CD14-positive monocyte (primary cell): ENCODE data around the gene TGFBRAP1. TPM values are rescaled to one million over a fixed set of nuclear protein-coding genes. Genes with fewer than 3 reads are reported as not detected.
A peak's percentile ranks its signal among the peaks of the same experiment; 100 is the strongest.

Experiments
- DNase-seq, 3 donors: peaks; one replicate each; pipeline ENCODE4 v3.0.0-alpha.2; 2011 to 2022
- H2AFZ ChIP-seq: 2 replicates; pipeline ENCODE4 v1.6.0; 2012; ENCODE audit warnings: mild to moderate bottlenecking, low read depth, low read length, inconsistent platforms; ENCODE audit not compliant: insufficient read depth, poor library complexity, severe bottlenecking
- H3K27ac ChIP-seq, 2 donors: 1 replicate in 1 of 2; 2 replicates in 1 of 2; pipeline ENCODE4 v1.5.1; 2012 to 2013; ENCODE audit warnings: low read length in 2 of 2, control low read depth in 1 of 2, inconsistent platforms in 1 of 2, low read depth in 1 of 2, mild to moderate bottlenecking in 1 of 2
- H3K27me3 ChIP-seq, 2 donors: one replicate each; pipeline versions ENCODE4 v1.6.0 to v1.6.1; 2011 to 2013; ENCODE audit warnings: low read length in 2 of 2; ENCODE audit not compliant: control insufficient read depth in 2 of 2, insufficient read depth in 2 of 2
- H3K36me3 ChIP-seq, 2 donors: replicated peaks in 1 of 2; 1 replicate in 1 of 2; 2 replicates in 1 of 2; pipeline versions ENCODE4 v1.5.1 to v1.6.1; 2012 to 2013; ENCODE audit warnings: low read length in 2 of 2, control low read depth in 1 of 2, inconsistent platforms in 1 of 2, mild to moderate bottlenecking in 1 of 2; ENCODE audit not compliant: insufficient read depth in 2 of 2, control insufficient read depth in 1 of 2
- H3K4me1 ChIP-seq, 2 donors: 1 replicate in 1 of 2; 2 replicates in 1 of 2; pipeline versions ENCODE4 v1.5.1 to v1.6.1; 2012 to 2013; ENCODE audit warnings: low read length in 2 of 2, control low read depth in 1 of 2, inconsistent platforms in 1 of 2, mild to moderate bottlenecking in 1 of 2, moderate library complexity in 1 of 2; ENCODE audit not compliant: insufficient read depth in 2 of 2, control insufficient read depth in 1 of 2
- H3K4me2 ChIP-seq: replicated peaks from 2 replicates; pipeline ENCODE3; 2012; ENCODE audit warnings: low read length, moderate library complexity, mild to moderate bottlenecking; ENCODE audit not compliant: poor library complexity, severe bottlenecking; ENCODE audit errors: extremely low read depth
- H3K4me3 ChIP-seq, 3 experiments: fragments of 200-600 bp in 1 of 3; sonication (generic) in 1 of 3; replicated peaks in 1 of 3; 1 replicate in 2 of 3; 2 replicates in 1 of 3; pipeline ENCODE4 v1.5.1; 2011 to 2013; ENCODE audit warnings: low read length in 3 of 3, mild to moderate bottlenecking in 3 of 3, control low read depth in 2 of 3, low read depth in 2 of 3, inconsistent platforms in 1 of 3, moderate library complexity in 1 of 3
- H3K79me2 ChIP-seq: 2 replicates; pipeline ENCODE4 v1.6.0; 2012; ENCODE audit warnings: mild to moderate bottlenecking, control low read depth, inconsistent platforms, low read length, moderate library complexity; ENCODE audit not compliant: insufficient read depth
- H3K9ac ChIP-seq: 2 replicates; pipeline ENCODE4 v1.6.0; 2017; ENCODE audit warnings: low read length, mild to moderate bottlenecking; ENCODE audit not compliant: insufficient read depth, poor library complexity, severe bottlenecking
- H3K9me3 ChIP-seq, 2 donors: replicated peaks in 1 of 2; 1 replicate in 1 of 2; 2 replicates in 1 of 2; pipeline versions ENCODE4 v1.5.1 to v1.6.1; 2012 to 2013; ENCODE audit warnings: low read length in 2 of 2, control low read depth in 1 of 2; ENCODE audit not compliant: control insufficient read depth in 1 of 2, insufficient read depth in 1 of 2
- H4K20me1 ChIP-seq: 2 replicates; pipeline ENCODE4 v1.6.0; 2012; ENCODE audit warnings: mild to moderate bottlenecking, low read length, control low read depth, moderate library complexity; ENCODE audit not compliant: insufficient read depth
- H3K27ac Mint-ChIP-seq, 7 donors: one replicate each; pipeline ENCODE4 v1.8.0; 2020; ENCODE audit warnings: mild to moderate bottlenecking in 7 of 7, mixed read lengths in 7 of 7, moderate library complexity in 6 of 7, inconsistent platforms in 2 of 7
- H3K27me3 Mint-ChIP-seq, 3 donors: one replicate each; pipeline ENCODE4 v1.8.0; 2021 to 2022; ENCODE audit warnings: low read depth in 3 of 3, mild to moderate bottlenecking in 3 of 3, mixed read lengths in 3 of 3, moderate library complexity in 3 of 3, inconsistent platforms in 1 of 3
- H3K36me3 Mint-ChIP-seq, 2 donors: one replicate each; pipeline ENCODE4 v1.8.0; 2020; ENCODE audit warnings: mixed read lengths in 2 of 2, inconsistent platforms in 1 of 2, mild to moderate bottlenecking in 1 of 2
- H3K4me1 Mint-ChIP-seq: one replicate; pipeline ENCODE4 v1.8.0; 2020; ENCODE audit warnings: mild to moderate bottlenecking, mixed read lengths
- H3K4me3 Mint-ChIP-seq, 2 donors: one replicate each; pipeline ENCODE4 v1.8.0; 2020; ENCODE audit warnings: mild to moderate bottlenecking in 2 of 2, mixed read lengths in 2 of 2, moderate library complexity in 1 of 2
- H3K9me3 Mint-ChIP-seq, 7 donors: one replicate each; pipeline ENCODE4 v1.8.0; 2020 to 2022; ENCODE audit warnings: mixed read lengths in 7 of 7, mild to moderate bottlenecking in 6 of 7, moderate library complexity in 6 of 7, inconsistent platforms in 2 of 7
- WGBS: methylation state at CpG from one replicate; pipeline ENCODE4 v1.1.5; 2013; ENCODE audit warnings: missing lambda C conversion rate; ENCODE audit not compliant: insufficient coverage; 5-methylcytosine and 5-hydroxymethylcytosine counted together
- intact Hi-C, 2 donors: fragments of 100-400 bp; cut with micrococcal nuclease; formaldehyde crosslinking; loops; one replicate each; pipeline versions ENCODE4 v1.15.0 to v1.15.1; 2023
- polyA plus RNA-seq, 3 donors: library from polyadenylated mRNA; depleted of rRNA in 1 of 3; unstranded in 2 of 3; stranded (reverse) in 1 of 3; fragments of 300-500 nt in 2 of 3; fragments of >200 nt in 1 of 3; fragmentation: Illumina TruSeq in 2 of 3; gene quantifications; 1 replicate in 2 of 3; 2 replicates in 1 of 3; pipeline ENCODE4 v1.2.3, GENCODE V29; 2012 to 2021
- TF ChIP-seq, protein P1 (sequence below): fragments of 200-600 bp; IDR thresholded peaks from one replicate; pipeline ENCODE4 v1.8.0; 2022; ENCODE audit warnings: antibody characterized with exemption, mild to moderate bottlenecking

Gene TGFBRAP1
- polyA plus RNA-seq, 3 donors = 10.0 to 10.5 (median 10.2) TPM

GRCh38 chr2:105257981-105258380 lies 71.6 kb downstream of the TGFBRAP1 start:
- TF ChIP-seq, protein P1, sequence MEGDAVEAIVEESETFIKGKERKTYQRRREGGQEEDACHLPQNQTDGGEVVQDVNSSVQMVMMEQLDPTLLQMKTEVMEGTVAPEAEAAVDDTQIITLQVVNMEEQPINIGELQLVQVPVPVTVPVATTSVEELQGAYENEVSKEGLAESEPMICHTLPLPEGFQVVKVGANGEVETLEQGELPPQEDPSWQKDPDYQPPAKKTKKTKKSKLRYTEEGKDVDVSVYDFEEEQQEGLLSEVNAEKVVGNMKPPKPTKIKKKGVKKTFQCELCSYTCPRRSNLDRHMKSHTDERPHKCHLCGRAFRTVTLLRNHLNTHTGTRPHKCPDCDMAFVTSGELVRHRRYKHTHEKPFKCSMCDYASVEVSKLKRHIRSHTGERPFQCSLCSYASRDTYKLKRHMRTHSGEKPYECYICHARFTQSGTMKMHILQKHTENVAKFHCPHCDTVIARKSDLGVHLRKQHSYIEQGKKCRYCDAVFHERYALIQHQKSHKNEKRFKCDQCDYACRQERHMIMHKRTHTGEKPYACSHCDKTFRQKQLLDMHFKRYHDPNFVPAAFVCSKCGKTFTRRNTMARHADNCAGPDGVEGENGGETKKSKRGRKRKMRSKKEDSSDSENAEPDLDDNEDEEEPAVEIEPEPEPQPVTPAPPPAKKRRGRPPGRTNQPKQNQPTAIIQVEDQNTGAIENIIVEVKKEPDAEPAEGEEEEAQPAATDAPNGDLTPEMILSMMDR = no peak
- Mint-ChIP-seq H3K4me3 (no peak overlapping the region), H3K27me3 (peaks cover 0 to 1% (median 0%) of the 10 kb centered on the region in 3 donors), H3K36me3 (peaks cover 5 to 6% of the 10 kb centered on the region in 2 donors), H3K27ac (peak overlapping the region in 1 of 7 donors; percentile 58), H3K4me1 (peaks cover 30% of the 10 kb centered on the region), H3K9me3 (peaks cover 0 to 2% (median 0%) of the 10 kb centered on the region in 7 donors)
- Histone ChIP-seq H3K4me3 (no peak overlapping the region), H3K27ac (no peak overlapping the region), H3K4me1 (peaks cover 14 to 15% of the 10 kb centered on the region in 2 donors), H3K27me3 (no peaks in the 10 kb centered on the region), H3K79me2 (no peaks in the 10 kb centered on the region), H3K36me3 (peaks cover 0 to 6% of the 10 kb centered on the region in 2 donors), H3K9ac (no peak overlapping the region), H2AFZ (no peak overlapping the region), H3K4me2 (no peak overlapping the region), H4K20me1 (no peaks in the 10 kb centered on the region), H3K9me3 (no peaks in the 10 kb centered on the region)
- DNase-seq = no peak
- intact Hi-C loops = no loop called here
- WGBS = 83% methylated on average over 2 of the region's 3 CpGs

GRCh38 chr2:105256431-105257047 lies 73.0 kb downstream of the TGFBRAP1 start:
- Mint-ChIP-seq H3K9me3 (peaks cover 0 to 4% (median 2%) of the 10 kb centered on the region in 7 donors), H3K27me3 (peaks cover 0 to 1% (median 0%) of the 10 kb centered on the region in 3 donors), H3K4me1 (peaks cover 30% of the 10 kb centered on the region), H3K36me3 (no peaks in the 10 kb centered on the region), H3K4me3 (no peak overlapping the region), H3K27ac (no peak overlapping the region)
- Histone ChIP-seq H3K4me1 (peaks cover 14 to 15% of the 10 kb centered on the region in 2 donors), H3K79me2 (no peaks in the 10 kb centered on the region), H3K36me3 (no peaks in the 10 kb centered on the region), H3K27me3 (no peaks in the 10 kb centered on the region), H3K4me3 (no peak overlapping the region), H3K27ac (no peak overlapping the region), H3K4me2 (no peak overlapping the region), H4K20me1 (no peaks in the 10 kb centered on the region), H3K9ac (no peak overlapping the region), H3K9me3 (no peaks in the 10 kb centered on the region), H2AFZ (no peak overlapping the region)
- TF ChIP-seq, protein P1 = no peak
- DNase-seq = no peak
- intact Hi-C loops = no loop called here
- 95% methylated on average over 8 of the region's 11 CpGs for WGBS
